ENCODE measurements around the gene RPL38. TPM values are rescaled to one million over a fixed set of nuclear protein-coding genes. Genes with fewer than 3 reads are reported as not detected.

RPL38 gene
- total RNA-seq, 1 donor from 2014 or later = 747 TPM

Other genes with a start within 250 kb of the RPL38 start
- 39.2 TPM for gene TTYH2, start 9.9 kb downstream of the RPL38 start, total RNA-seq
- gene DNAI2, start 70.6 kb downstream of the RPL38 start, total RNA-seq = not detected
- gene KIF19, start 122.5 kb downstream of the RPL38 start, total RNA-seq = 0.16 TPM
- gene BTBD17, start 158.2 kb downstream of the RPL38 start, total RNA-seq = not detected
- gene GPR142, start 163.8 kb downstream of the RPL38 start, total RNA-seq = not detected
- gene GPRC5C, start 228.4 kb downstream of the RPL38 start, total RNA-seq = 37.2 TPM